PC-3 (cell line): Measurements from ENCODE around the gene LRRC59. TPM values are rescaled to one million over a fixed set of nuclear protein-coding genes. Genes with fewer than 3 reads are reported as not detected.
A peak's percentile ranks its signal among the peaks of the same experiment; 100 is the strongest.
"Not testable (repeated sequence)": the region's sequence is repeated elsewhere in the genome, so short reads cannot be mapped to it uniquely, and the experiment has no call there.

ENCODE experiments used
- ATAC-seq: fragments of 200-7000 bp; cut with Tn5 transposase; 2 replicates; pipeline ENCODE4 v1.9.1; 2020; ENCODE audit warnings: mild to moderate bottlenecking, moderate library complexity
- BruUV-seq: library from RNA; stranded (reverse); fragments of 400-500 nt; replicated peaks from 2 replicates; lab custom pipeline; 2021; lab: Mats Ljungman, UMichigan
- CTCF ChIA-PET: fragments of 300-600 bp; sonication (Branson Sonifier 250); formaldehyde crosslinking; loops from one replicate; lab custom pipeline; 2022; ENCODE audit warnings: antibody characterized with exemption; lab: Charles Lee
- POLR2A ChIA-PET: fragments of 300-600 bp; sonication (Branson Sonifier 250); formaldehyde crosslinking; loops from one replicate; lab custom pipeline; 2022; ENCODE audit warnings: antibody characterized with exemption; ENCODE audit not compliant: unreplicated experiment; lab: Charles Lee
- DNase-seq: peaks from one replicate; pipeline ENCODE4 v3.0.0-alpha.2; 2015
- H2AFZ ChIP-seq: fragments of 300-600 bp; sonication (generic); 2 replicates; pipeline ENCODE4 v1.6.0; 2016; ENCODE audit warnings: antibody characterized with exemption, low read length
- H3F3A ChIP-seq: fragments of 300-600 bp; sonication (generic); one replicate; pipeline ENCODE4 v1.6.0; 2017; ENCODE audit warnings: antibody characterized with exemption, low read length, control low read depth, mild to moderate bottlenecking; ENCODE audit not compliant: unreplicated experiment
- H3K27ac ChIP-seq: fragments of 300-600 bp; sonication (generic); 2 replicates; pipeline ENCODE4 v1.5.1; 2016; ENCODE audit warnings: mild to moderate bottlenecking, low read length
- H3K27me3 ChIP-seq: fragments of 300-600 bp; sonication (generic); 2 replicates; pipeline ENCODE4 v1.6.1; 2016; ENCODE audit warnings: low read length, mixed read lengths
- H3K36me3 ChIP-seq: fragments of 300-600 bp; sonication (generic); 2 replicates; pipeline ENCODE4 v1.6.1; 2016; ENCODE audit warnings: low read depth, mixed run types, low read length, mixed read lengths
- H3K4me1 ChIP-seq: fragments of 300-600 bp; sonication (generic); 2 replicates; pipeline ENCODE4 v1.5.1; 2016; ENCODE audit warnings: low read length; ENCODE audit not compliant: insufficient read depth
- H3K4me2 ChIP-seq: fragments of 300-600 bp; sonication (generic); 2 replicates; pipeline ENCODE4 v1.6.0; 2016; ENCODE audit warnings: low read length
- H3K4me3 ChIP-seq: fragments of 300-600 bp; sonication (generic); 2 replicates; pipeline ENCODE4 v1.5.1; 2016; ENCODE audit warnings: mild to moderate bottlenecking, low read length, mixed read lengths
- H3K79me2 ChIP-seq: fragments of 300-600 bp; sonication (generic); 2 replicates; pipeline ENCODE4 v1.6.1; 2017; ENCODE audit warnings: low read length, mixed read lengths
- H3K9ac ChIP-seq: fragments of 300-600 bp; sonication (generic); 2 replicates; pipeline ENCODE4 v1.6.0; 2016; ENCODE audit warnings: mild to moderate bottlenecking, low read length
- H3K9me2 ChIP-seq: fragments of 300-600 bp; sonication (generic); replicated peaks from 2 replicates; pipeline ENCODE4 v1.6.1; 2016; ENCODE audit warnings: mixed run types, low read length, mixed read lengths
- H3K9me3 ChIP-seq: fragments of 300-600 bp; sonication (generic); 2 replicates; pipeline ENCODE4 v1.6.1; 2016; ENCODE audit warnings: low read length, mixed read lengths
- H4K20me1 ChIP-seq: fragments of 300-600 bp; sonication (generic); 2 replicates; pipeline ENCODE4 v1.6.1; 2016; ENCODE audit warnings: low read length, mixed read lengths
- EZH2 ChIP-seq: fragments of 300-600 bp; sonication (generic); IDR thresholded peaks from one replicate; pipeline ENCODE4 v1.6.1; 2017; ENCODE audit warnings: antibody characterized with exemption, mild to moderate bottlenecking, low read length; ENCODE audit not compliant: unreplicated experiment
- EZH2phosphoT487 ChIP-seq: fragments of 300-600 bp; sonication (generic); IDR thresholded peaks from 2 replicates; pipeline ENCODE4 v1.6.1; 2018; ENCODE audit warnings: mild to moderate bottlenecking, antibody characterized with exemption, low read length, borderline replicate concordance
- intact Hi-C: fragments of 100-400 bp; cut with micrococcal nuclease; formaldehyde crosslinking; loops from 2 replicates; pipeline ENCODE4 v1.9.0; 2023
- total RNA-seq: library from RNA; depleted of rRNA; stranded (reverse); fragments of >200 nt; gene quantifications from 2 replicates; pipeline ENCODE4 v1.2.3, GENCODE V29; 2014
- TF ChIP-seq, protein P1 (sequence below): fragments of 300-600 bp; sonication (generic); conservative IDR thresholded peaks from 2 replicates; pipeline ENCODE4 v1.5.1; 2017; ENCODE audit warnings: antibody characterized with exemption, low read depth, mild to moderate bottlenecking, low read length

LRRC59 gene
- total RNA-seq, 1 experiment from 2014 or later = 324 TPM

DNA sequence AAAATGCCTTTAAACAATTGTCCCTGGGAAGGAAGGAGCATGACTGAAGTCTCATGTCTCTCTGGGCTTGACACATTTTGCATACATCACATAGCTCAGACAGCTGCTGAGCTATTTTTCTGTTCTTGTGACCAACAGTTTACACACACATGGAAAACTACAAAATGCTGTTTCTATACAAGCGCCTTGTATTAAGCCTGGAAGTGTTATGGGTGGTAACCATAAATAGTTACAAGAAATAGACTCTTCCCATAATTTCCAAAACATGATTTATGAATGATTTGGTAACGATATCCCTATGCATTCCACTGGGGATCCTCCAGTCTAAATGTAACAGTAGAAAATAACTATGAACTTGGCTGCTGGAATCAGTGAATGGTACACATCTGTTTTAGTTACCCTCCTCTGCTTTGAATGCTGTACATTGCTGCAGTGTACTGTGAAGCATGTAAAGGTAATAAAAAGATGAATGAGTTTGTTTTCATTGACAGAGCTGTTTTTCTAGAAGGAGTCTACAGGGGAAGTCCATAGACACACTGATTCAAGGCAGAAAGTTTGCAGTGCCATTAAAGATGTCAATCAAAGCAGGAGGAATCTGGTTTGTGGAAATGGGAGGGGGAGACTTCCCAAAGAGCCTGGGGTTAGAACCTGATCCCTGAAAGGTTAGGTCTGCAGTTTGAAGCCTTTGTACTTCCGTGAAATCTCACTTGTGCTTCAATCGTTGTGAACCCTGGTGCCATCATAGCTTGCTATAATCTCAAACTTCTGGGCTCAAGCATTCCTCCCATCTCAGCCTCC is 33.7 kb upstream of the LRRC59 start:
- Histone ChIP-seq H3K4me2 (no peak overlapping the region), H3K9me2 (no peaks in the 10 kb centered on the region), H3K9ac (no peak overlapping the region), H3K79me2 (peaks cover 46% of the 10 kb centered on the region), H4K20me1 (no peaks in the 10 kb centered on the region), H3K4me3 (no peak overlapping the region), H3K36me3 (no peaks in the 10 kb centered on the region), H3F3A (no peaks in the 10 kb centered on the region), H3K4me1 (peaks cover 21% of the 10 kb centered on the region), H3K27ac (no peak overlapping the region), H3K9me3 (no peaks in the 10 kb centered on the region), H3K27me3 (no peaks in the 10 kb centered on the region), H2AFZ (no peak overlapping the region)
- BruUV-seq = no TSS peak
- ATAC-seq = no peak
- CTCF ChIA-PET = interaction anchor here (0.7 to 1.0 kb wide), 2 partner anchors 33 to 45 kb away, joined by 3 to 6 read pairs; partner anchors contain the start of gene LRRC59
- POLR2A ChIA-PET = interaction anchor here (0.5 to 0.6 kb wide), 2 partner anchors 39 to 293 kb away, joined by 3 read pairs; no protein-coding TSS in a partner anchor
- peak; percentile 59 for DNase-seq
- intact Hi-C loops = no loop called here
- TF ChIP-seq EZH2phosphoT487 (no peak), EZH2 (no peak)

DNA sequence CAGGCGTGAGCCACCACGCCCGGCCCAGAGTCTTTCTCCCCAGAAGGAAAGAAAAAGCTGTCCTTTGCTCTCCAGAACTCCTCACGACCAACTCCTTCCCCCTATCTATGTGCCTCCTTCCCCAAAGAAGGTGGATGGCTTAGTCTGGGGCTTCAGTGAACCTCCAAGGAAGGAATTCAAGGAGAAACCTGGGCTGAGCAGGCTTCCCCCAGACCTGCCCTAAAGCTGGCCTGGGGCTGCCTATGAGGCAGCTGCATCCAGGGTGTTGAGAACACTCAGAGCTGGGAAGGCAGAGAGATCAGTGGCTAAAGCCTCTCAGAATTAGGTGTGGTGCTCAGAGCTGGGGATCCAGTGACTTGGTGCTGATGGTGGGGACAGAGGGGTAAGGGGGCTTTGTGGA is 32.5 kb upstream of the LRRC59 start:
- Histone ChIP-seq H3K27me3 (no peaks in the 10 kb centered on the region), H3K36me3 (no peaks in the 10 kb centered on the region), H3K27ac (no peak overlapping the region), H3K4me3 (no peak overlapping the region), H3K79me2 (peaks cover 51% of the 10 kb centered on the region), H3K9me3 (no peaks in the 10 kb centered on the region), H2AFZ (no peak overlapping the region), H3K9ac (no peak overlapping the region), H3K4me1 (peaks cover 31% of the 10 kb centered on the region), H4K20me1 (no peaks in the 10 kb centered on the region), H3F3A (no peaks in the 10 kb centered on the region), H3K9me2 (no peaks in the 10 kb centered on the region), H3K4me2 (no peak overlapping the region)
- intact Hi-C loops = no loop called here
- ATAC-seq (no peak), DNase-seq (no peak)
- no TSS peak for BruUV-seq
- TF ChIP-seq EZH2phosphoT487 (no peak), EZH2 (no peak)
- TF ChIP-seq, protein P1, sequence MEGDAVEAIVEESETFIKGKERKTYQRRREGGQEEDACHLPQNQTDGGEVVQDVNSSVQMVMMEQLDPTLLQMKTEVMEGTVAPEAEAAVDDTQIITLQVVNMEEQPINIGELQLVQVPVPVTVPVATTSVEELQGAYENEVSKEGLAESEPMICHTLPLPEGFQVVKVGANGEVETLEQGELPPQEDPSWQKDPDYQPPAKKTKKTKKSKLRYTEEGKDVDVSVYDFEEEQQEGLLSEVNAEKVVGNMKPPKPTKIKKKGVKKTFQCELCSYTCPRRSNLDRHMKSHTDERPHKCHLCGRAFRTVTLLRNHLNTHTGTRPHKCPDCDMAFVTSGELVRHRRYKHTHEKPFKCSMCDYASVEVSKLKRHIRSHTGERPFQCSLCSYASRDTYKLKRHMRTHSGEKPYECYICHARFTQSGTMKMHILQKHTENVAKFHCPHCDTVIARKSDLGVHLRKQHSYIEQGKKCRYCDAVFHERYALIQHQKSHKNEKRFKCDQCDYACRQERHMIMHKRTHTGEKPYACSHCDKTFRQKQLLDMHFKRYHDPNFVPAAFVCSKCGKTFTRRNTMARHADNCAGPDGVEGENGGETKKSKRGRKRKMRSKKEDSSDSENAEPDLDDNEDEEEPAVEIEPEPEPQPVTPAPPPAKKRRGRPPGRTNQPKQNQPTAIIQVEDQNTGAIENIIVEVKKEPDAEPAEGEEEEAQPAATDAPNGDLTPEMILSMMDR = no peak
- POLR2A ChIA-PET = no interaction called here
- CTCF ChIA-PET = interaction anchor here (0.7 kb wide), 1 partner anchor 67 kb away, joined by 4 read pairs; no protein-coding TSS in a partner anchor

DNA sequence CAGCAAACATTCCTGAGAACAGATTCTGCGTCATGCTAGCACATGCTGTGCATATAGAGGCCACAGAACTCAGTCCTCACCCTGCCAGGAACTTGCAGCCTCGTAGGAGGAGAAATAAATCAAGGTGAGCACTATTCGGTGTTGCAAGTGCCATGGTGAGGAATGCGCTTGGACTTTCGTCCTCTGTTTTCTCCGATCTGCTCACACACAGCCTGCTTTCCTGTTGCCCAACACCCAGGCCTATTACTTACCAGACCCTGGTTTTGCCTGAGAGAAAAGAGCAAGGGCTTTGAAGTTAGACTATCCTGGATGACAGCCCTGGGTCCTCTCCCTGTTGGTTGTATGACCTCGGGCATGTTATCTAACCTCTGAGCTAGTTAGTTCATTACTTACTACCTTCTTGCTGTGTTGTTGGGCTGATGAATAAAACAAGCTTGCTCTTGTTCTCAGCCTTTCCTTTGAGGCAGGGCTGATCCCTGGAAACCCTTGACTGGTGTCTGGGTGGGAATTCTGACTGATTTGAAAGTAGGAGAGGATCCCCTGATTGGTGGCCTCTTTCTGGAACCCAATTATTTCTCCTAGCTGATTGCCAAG is 31.6 kb upstream of the LRRC59 start:
- ChIA-PET CTCF (no interaction called here), POLR2A (no interaction called here)
- Histone ChIP-seq H3K4me1 (peaks cover 40% of the 10 kb centered on the region), H3K79me2 (peaks cover 51% of the 10 kb centered on the region), H3K4me3 (no peak overlapping the region), H3K36me3 (no peaks in the 10 kb centered on the region), H3K27ac (no peak overlapping the region), H3K9me3 (no peaks in the 10 kb centered on the region), H4K20me1 (no peaks in the 10 kb centered on the region), H3K27me3 (no peaks in the 10 kb centered on the region), H3K4me2 (no peak overlapping the region), H2AFZ (no peak overlapping the region), H3K9me2 (no peaks in the 10 kb centered on the region), H3K9ac (no peak overlapping the region), H3F3A (peaks cover 4% of the 10 kb centered on the region)
- DNase-seq (no peak), ATAC-seq (no peak)
- no TSS peak for BruUV-seq
- intact Hi-C loops = no loop called here
- TF ChIP-seq, protein P1 = no peak
- no peak for TF ChIP-seq EZH2phosphoT487
- TF ChIP-seq EZH2 = no peak

DNA sequence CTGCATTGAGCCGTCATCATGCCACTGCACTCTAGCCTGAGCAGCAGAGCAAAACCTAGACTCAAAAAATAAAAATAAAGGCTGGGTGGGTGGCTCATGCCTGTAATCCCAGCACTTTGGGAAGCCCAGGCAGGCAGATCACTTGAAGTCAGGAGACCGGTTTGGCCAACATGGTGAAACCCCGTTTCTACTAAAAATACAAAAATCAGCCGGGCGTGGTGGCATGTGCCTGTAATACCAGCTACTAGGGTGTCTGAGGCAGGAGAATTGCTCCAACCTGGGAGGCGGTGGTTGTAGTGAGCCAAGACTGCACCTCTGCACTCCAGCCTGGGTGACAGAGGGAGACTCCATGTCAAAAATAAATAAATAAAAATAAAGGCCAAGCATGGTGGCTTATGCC is 30.8 kb upstream of the LRRC59 start:
- POLR2A ChIA-PET, DNase-seq, H3F3A ChIP-seq, H3K9me3 ChIP-seq, CTCF ChIA-PET, H3K27me3 ChIP-seq, intact Hi-C loops, H4K20me1 ChIP-seq, BruUV-seq, H3K36me3 ChIP-seq, H3K27ac ChIP-seq, ATAC-seq, H3K9me2 ChIP-seq, H3K9ac ChIP-seq, H2AFZ ChIP-seq: not testable (repeated sequence)
- Histone ChIP-seq H3K4me3 (peak overlapping the region; percentile 83; the same call in 1 of the 2 replicates), H3K4me2 (peak overlapping the region; percentile 90), H3K79me2 (peaks cover 45% of the 10 kb centered on the region), H3K4me1 (peaks cover 48% of the 10 kb centered on the region)
